Activated naive CD4-positive, alpha-beta T cell treated with anti-CD3 and anti-CD28 coated beads, Interleukin-2, amount 50 U/mL, for 16 hours (primary cell): Measurements from ENCODE around the gene ECM1.

Experiments used
- DNase-seq: peaks from one replicate; pipeline ENCODE4 v3.0.0-alpha.2; 2020

ECM1 gene

DNA sequence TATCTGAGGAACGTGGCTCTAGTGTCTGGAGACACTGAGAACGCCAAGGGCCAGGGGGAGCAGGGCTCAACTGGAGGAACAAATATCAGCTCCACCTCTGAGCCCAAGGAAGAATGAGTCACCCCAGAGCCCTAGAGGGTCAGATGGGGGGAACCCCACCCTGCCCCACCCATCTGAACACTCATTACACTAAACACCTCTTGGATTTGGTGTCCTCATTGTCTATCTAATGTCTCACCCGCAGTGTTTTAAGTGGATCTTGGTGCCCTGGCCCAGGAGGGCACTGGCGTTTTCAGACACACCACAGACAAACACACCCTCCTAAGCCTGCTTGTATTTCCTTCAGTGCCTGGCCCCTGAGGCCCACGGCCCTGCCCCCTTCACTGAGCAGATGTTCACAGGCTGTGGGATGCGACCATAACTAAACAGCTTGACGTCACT is 5.5 kb downstream of the ECM1 start:
- DNase-seq = no peak

DNA sequence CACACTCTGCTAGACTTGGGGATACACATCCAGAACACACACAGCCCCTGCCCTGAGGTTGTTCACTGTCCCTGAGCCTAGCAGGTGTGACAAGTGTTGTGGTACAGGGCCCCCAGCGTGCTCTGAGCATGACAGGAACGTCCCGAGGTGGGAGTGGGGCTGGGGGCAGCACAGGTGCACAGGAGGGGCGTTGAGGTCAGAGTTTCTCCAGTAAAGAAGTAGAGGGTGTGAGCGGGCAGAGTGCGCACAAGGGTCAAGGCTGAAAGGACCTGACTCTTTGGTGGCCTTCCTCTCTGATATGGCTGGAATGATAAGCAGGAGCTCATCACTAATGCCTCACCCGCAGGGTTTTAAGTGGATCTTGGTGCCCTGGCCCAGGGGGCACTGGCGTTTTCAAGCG is 6.4 kb downstream of the ECM1 start:
- DNase-seq = no peak

DNA sequence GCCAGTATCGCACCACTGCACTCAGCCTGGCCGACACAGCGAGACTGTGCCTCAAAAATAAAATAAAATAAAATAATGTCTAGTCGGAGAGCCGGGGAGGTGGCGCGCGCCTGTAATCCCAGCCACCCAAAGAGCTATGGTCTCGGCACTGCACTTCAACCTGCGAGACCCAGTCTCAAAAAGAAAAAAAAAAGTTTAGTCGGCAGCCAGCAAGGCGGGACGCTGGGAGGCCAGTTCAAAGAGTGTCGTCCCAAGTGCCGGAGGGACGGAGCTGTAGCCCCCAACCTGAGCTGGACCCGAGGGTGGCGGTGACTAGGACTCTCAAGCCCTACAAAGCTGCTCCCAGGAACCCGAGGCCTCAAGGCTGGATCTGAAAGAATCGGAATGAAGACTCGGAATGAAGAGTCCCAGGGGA is 7.0 kb downstream of the ECM1 start:
- no peak for DNase-seq

DNA sequence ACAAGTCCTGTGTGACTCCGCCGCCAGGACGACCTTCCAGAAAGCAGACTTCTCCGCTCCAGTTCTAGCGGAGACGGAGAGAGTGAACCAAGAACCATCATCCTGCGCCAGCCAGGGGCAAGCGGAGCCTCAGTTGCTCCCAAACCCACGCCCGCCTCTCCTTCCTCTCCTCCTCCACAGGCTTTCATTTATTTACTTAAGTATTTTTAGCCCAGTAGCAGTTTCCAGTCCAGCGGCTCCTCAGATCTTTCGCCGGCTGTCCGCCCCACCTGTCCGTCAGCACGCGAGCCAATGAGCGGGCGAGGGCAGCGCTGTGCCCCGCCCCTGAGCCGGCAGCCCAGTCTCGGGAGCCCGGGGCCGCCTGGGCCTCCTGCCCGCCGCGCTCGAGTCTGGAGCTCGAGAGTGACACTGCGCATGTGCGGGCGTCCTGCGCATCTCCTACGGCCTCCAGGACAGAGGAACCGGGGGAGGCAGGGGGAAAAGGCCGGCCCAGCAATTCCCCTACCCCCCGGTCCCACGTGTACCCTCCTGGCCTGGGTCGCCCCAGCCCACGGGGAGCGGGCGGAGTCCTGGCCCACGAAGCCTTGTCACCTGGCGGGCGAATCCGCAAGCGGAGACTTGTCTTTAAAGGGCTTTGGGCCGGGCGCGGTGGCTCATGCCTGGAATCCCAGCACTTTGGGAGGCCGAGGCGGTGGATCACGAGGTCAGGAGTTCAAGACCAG is 7.6 kb downstream of the ECM1 start, which contains the start of gene FALEC:
Gene FALEC, plus strand, starts transcription at position 425 of the 722 bp plus-strand sequence.
- peak; percentile 90 for DNase-seq

DNA sequence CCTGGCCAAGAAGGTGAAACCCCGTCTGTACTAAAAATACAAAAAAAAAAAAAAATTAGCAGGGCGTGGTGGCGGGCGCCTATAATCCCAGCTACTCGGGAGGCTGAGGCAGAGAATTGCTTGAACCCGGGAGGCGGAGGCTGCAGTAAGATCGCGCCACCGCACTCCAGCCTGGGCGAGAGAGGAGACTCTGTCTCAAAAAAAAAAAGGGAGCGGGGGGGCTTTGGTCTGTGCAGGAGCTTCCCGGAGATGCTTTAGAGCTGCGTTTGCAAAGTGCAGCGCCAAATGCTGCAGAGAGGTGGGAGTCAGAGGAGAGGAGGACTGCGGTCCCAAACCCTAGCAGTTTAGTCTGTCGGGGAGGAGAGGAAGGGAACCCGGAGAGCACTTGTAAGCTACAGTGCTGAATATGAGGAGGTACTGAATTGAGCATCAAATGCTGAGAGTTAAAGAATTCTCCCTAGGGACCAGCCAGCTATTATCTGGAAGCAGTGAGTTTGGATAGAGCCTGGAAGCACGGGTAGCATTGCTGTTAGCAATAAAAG is 8.2 kb downstream of the ECM1 start:
- no peak for DNase-seq

- DNase-seq = no peak
Observed at GRCh38 chr1:150516616-150517015, 8.7 kb downstream of the ECM1 start.

GRCh38 chr1:150521196-150521968 is 13.5 kb downstream of the ECM1 start:
- no peak for DNase-seq

- no peak for DNase-seq
Observed at GRCh38 chr1:150525348-150525747, 17.4 kb downstream of the ECM1 start.

GRCh38 chr1:150528196-150528595 is 20.3 kb downstream of the ECM1 start:
- no peak for DNase-seq

- DNase-seq = no peak
Observed at GRCh38 chr1:150529017-150529416, 21.1 kb downstream of the ECM1 start.

- no peak for DNase-seq
Observed at GRCh38 chr1:150530491-150531159, 22.7 kb downstream of the ECM1 start.

- DNase-seq = no peak
Observed at GRCh38 chr1:150532860-150533259, 25.0 kb downstream of the ECM1 start.

- no peak for DNase-seq
Observed at GRCh38 chr1:150534002-150534401, 26.1 kb downstream of the ECM1 start.

DNA sequence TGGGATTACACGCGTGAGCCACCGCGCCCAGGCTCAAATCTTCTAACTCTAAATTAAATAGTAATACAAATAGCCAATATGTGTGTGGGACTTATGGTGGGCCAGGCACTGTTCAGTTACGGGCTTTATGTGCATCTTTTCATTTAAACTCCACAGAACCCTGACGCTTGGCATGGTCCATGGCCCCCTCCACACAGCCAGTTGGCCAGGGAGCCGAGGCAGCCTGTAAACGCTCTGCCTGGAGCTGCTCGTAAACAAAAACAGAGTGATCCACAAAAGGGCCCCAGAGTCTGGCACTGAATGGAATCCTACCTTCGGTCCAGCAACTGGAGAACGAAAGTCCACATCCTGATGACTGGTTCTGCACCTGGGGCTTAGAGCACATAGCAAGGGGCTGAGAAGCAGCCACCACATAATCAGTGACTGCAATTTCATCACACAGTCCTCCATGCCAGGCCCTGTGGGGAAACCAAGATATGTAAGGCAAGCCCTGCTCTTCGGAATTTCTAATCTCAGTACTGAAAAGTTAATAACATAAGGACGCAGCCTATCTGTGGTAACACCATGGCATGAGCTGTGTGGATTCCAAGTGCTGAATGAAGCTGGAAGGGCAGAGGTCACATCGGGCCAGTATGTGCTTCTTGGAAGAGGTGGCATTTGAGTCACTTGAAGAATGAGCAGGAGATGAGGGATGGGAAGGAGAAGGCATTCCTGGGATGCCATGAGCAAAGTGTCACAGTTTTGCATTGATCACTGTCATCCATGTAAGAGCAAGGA is 27.8 kb downstream of the ECM1 start:
- DNase-seq = no peak

GRCh38 chr1:150536836-150537731 is 29.2 kb downstream of the ECM1 start:
- DNase-seq = no peak

DNA sequence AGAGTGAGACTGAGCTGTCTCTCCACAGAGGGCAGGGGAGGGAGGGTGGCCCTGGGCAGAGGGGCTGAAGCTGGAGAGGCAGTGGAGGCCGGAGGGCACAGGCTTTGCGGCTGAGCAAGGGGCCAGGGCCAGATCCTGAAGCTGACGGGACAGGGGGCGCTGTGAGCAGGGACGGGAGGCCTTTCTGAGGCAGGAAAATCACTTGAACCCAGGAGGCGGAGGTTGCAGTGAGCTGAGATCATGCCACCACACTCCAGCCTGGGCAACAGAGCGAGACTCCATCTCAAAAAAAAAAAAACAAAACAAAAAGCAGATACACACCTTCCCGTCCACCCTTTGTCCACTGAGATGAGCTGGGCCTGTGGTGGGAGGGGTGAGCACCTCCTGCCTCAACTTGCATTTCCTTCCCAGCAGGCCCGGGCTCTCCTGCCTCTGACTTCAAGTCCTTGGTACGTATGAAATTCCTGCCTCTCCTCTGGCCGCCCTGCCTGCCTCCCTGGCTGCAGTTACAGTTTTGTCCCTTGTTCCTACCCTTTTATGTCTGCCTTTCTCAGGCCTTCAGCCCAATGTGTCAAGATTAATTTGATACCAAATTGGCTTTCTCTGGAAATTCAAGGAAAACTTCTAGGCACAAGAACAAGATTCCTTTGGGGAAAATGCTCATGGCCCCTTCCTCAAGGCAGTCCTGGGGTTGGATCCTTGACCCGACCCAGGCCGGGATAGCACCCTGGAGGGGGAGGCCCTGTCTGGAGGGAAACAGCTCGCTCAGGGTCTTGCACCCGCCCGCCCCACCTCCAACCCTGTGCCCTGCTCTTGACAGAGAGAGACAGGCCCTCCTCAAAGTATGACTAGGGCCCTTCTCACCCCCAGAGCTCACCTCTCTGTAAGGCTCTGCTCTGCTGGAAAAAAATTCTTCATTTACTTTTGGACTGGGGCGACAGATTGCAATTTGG is 30.1 kb downstream of the ECM1 start:
- DNase-seq = no peak

- no peak for DNase-seq
Observed at GRCh38 chr1:150543500-150544143, 35.7 kb downstream of the ECM1 start.

DNA sequence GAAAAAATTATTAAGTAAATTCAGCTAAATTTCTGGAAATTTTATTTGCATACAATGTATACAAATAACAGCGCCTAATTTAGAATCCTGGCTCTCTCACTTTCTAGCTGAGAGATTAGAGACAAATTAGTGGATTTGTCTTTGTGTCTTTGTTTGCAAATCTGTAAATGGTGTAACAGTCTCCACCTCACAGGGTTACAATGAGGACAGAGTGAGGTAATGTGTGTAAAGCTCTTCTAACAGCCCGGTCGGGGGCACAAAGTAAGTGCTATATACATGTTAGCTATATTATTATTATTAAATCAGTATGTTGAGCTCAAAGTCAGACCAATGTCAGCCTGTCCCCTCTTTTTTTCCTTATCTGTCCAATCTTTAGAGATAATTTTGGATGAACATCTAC is 36.3 kb downstream of the ECM1 start:
- no peak for DNase-seq

GRCh38 chr1:150545486-150546032 is 37.6 kb downstream of the ECM1 start:
- DNase-seq = no peak
